AG04449 (cell line): ENCODE results near the gene SLC22A4.

Experiments
- CTCF ChIA-PET: fragments of 350-600 bp; formaldehyde crosslinking; extraction: SDS; loops from one replicate; lab custom pipeline; 2021; ENCODE audit warnings: antibody characterized with exemption; lab: Yijun Ruan, JAX
- POLR2A ChIA-PET: fragments of 400-600, 350-600 bp; formaldehyde crosslinking; extraction: SDS; loops from one replicate; lab custom pipeline; 2020; ENCODE audit warnings: antibody characterized with exemption, inconsistent platforms; lab: Yijun Ruan, JAX
- DNase-seq: peaks from one replicate; pipeline ENCODE4 v3.0.0-alpha.2; 2010; ENCODE audit warnings: low read depth, low spot score
- H3K4me3 ChIP-seq: 2 replicates; pipeline ENCODE4 v1.5.1; 2011; ENCODE audit warnings: low read depth, mild to moderate bottlenecking, control low read depth, low read length
- CTCF ChIP-seq: IDR thresholded peaks from one replicate; pipeline ENCODE4 v1.5.1; 2011; ENCODE audit warnings: mild to moderate bottlenecking, moderate library complexity, low read length, control low read depth, inconsistent platforms; ENCODE audit not compliant: insufficient read depth; ENCODE audit errors: missing control alignments

SLC22A4 gene

DNA sequence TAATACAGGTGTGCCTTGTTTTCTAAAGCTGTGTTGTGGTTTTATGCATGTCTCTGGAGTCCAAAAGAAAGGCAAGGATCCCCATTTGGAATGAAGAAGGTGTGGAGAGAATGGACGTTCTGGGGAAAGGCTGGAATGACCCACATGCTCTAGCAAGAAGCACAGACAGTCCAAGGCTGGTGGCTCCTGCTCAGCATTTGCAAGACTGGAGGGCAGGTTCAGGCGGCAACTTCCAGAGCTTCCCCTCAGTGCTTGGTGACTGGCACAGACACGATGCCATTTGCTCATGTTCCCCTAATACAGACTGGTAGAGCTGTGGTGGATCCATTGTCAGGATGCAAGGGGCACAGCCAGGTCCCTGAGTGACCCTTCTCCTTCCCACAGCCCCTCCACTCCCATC lies 8.2 kb downstream of the SLC22A4 start:
- TF ChIP-seq CTCF = no peak
- no peak overlapping the region for H3K4me3 ChIP-seq
- POLR2A ChIA-PET = no interaction called here
- no peak for DNase-seq
- CTCF ChIA-PET = interaction anchor here (1.3 to 3.5 kb wide), 2 partner anchors 9 to 14 kb away, joined by 3 to 13 read pairs; partner anchors contain the start of gene SLC22A4

DNA sequence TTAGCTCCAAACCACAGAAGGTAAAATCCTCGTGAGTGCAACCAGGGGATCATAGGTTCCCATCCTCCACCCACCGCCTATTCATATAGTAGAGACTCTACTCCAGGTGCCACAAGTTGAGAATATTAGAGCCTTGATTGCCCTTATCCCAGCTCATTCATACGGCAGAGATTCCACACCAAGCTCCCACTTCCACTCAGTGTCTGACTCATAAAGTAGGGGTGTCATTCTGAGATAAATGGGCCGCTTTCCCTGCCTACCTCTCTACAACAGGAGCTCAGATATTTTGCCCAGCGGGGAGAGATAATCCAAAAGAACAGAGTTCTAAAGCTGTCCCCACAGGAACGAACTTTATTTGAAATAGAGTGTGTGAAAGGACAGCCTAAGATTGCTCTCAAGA lies 9.4 kb downstream of the SLC22A4 start:
- TF ChIP-seq CTCF = no peak
- DNase-seq = no peak
- ChIA-PET POLR2A (interaction anchor here (1.2 kb wide), 1 partner anchor 10 kb away, joined by 4 read pairs; the partner anchor contains the start of gene SLC22A4), CTCF (interaction anchor here (1.2 to 3.5 kb wide), 5 partner anchors 10 to 124 kb away, joined by 3 to 13 read pairs (median 3); partner anchors contain the start of gene SLC22A4)
- H3K4me3 ChIP-seq = no peak overlapping the region

GRCh38 chr5:132305420-132305819 lies 11.2 kb downstream of the SLC22A4 start:
- no peak for TF ChIP-seq CTCF
- CTCF ChIA-PET = interaction anchor here (3.5 kb wide), 1 partner anchor 12 kb away, joined by 13 read pairs; the partner anchor contains the start of gene SLC22A4
- DNase-seq = no peak
- POLR2A ChIA-PET = no interaction called here
- H3K4me3 ChIP-seq = no peak overlapping the region

DNA sequence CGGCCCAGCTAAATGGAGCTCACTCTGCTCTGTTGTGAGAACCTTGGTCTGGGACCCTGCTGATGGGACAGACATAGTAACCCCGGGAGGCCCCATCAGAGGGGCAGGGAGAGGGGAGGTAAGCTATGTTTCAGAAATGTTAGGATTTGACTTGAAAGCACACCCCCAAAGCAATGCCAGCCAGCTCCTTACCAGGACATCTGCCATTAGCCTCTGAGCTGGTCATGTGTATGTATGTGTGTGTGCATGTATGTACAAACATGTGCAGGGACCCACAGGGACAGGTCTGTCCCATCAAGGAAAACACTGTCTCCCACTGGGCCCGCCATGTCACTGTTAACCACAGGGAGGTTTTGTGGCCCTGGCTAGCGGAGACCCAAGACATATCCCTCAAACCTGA lies 14.5 kb downstream of the SLC22A4 start:
- no peak overlapping the region for H3K4me3 ChIP-seq
- POLR2A ChIA-PET = no interaction called here
- no peak for DNase-seq
- CTCF ChIA-PET = interaction anchor here (0.7 to 1.1 kb wide), 2 partner anchors 8 to 129 kb away, joined by 3 read pairs; no protein-coding TSS in a partner anchor
- TF ChIP-seq CTCF = no peak

DNA sequence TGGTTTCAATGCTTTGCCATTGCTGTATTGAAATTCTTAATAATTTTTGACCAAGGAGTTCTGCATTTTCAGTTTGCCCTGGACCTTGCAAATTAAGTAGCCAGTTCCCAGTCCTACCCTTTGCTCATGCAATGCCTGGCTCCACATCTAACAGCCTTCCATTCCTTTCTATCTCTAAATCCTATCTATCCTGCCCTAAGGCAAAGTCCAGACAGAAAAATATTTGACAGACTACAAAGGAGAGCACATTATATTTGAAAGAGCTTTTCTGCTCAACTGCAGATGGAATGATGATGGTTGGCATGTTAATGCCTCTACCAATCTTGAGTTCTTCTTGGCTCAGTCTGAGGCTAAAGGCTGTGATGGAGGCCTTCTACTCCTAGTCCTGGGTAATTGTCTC lies 15.5 kb downstream of the SLC22A4 start:
- DNase-seq = no peak
- H3K4me3 ChIP-seq = no peak overlapping the region
- CTCF ChIA-PET = interaction anchor here (1.2 to 1.3 kb wide), 2 partner anchors 37 to 72 kb away, joined by 4 to 7 read pairs; no protein-coding TSS in a partner anchor
- POLR2A ChIA-PET = interaction anchor here (0.6 kb wide), 1 partner anchor 631 kb away, joined by 3 read pairs; no protein-coding TSS in a partner anchor
- no peak for TF ChIP-seq CTCF

- POLR2A ChIA-PET = interaction anchor here (0.6 kb wide), 1 partner anchor 631 kb away, joined by 3 read pairs; no protein-coding TSS in a partner anchor
- CTCF ChIA-PET = interaction anchor here (1.2 to 1.3 kb wide), 2 partner anchors 38 to 72 kb away, joined by 4 to 7 read pairs; no protein-coding TSS in a partner anchor
- H3K4me3 ChIP-seq = no peak overlapping the region
- DNase-seq = no peak
- TF ChIP-seq CTCF = no peak
Measured at GRCh38 chr5:132310141-132310834, 16.1 kb downstream of the SLC22A4 start.
